GM20000 (cell line): ENCODE data around the gene CYB5R3.
"Not testable (repeated sequence)": the region's sequence is repeated elsewhere in the genome, so short reads cannot be mapped to it uniquely, and the experiment has no call there.

ENCODE experiments used
- DNase-seq: peaks from one replicate; pipeline ENCODE4 v3.0.0; 2012; ENCODE audit warnings: low spot score
- TF ChIP-seq, protein P1 (sequence below): IDR thresholded peaks from 2 replicates; pipeline ENCODE4 v1.5.1; 2012; ENCODE audit warnings: mild to moderate bottlenecking, control low read depth; ENCODE audit errors: extremely low read depth, missing control alignments

CYB5R3 gene

DNA sequence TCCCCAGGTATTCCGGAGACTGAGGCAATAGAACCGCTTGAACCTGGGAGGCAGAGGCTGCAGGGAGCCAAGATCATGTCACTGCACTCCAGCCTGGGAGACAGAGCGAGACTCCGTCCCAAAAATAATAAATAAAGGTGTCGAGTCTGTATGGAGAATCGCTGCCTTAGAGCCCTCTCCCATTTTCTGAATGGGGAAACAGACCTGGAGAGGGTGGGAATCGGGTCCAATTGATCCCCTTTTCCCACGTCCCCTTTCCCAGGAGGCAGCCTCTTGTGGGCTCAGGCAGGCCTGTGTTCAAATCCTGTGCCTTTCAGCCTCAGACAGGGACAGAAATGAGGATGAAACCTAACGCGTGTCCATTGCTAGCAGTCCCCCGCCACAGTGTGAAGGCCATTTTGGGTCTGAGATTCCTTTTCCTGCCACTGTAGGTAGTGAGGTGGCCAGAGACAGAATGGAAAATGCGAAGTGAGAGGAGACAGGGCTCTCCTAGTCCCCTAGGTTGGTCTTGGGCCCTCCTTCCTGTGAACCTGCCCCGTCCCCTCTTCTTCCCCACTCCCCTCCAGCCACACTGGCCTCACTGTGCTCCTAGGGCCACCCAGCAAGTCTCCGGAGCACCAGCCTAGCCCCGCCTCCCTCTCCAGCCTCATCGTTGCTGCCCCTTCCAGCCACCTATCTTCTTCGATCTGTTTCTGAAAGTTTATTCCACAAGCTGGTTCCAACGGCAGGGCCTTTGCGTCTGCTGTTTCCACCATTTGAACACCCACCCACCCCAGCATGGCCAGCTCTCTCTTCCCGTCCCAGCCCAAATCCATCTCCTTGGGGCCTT, 31.8 kb downstream of the CYB5R3 start:
- TF ChIP-seq, protein P1, sequence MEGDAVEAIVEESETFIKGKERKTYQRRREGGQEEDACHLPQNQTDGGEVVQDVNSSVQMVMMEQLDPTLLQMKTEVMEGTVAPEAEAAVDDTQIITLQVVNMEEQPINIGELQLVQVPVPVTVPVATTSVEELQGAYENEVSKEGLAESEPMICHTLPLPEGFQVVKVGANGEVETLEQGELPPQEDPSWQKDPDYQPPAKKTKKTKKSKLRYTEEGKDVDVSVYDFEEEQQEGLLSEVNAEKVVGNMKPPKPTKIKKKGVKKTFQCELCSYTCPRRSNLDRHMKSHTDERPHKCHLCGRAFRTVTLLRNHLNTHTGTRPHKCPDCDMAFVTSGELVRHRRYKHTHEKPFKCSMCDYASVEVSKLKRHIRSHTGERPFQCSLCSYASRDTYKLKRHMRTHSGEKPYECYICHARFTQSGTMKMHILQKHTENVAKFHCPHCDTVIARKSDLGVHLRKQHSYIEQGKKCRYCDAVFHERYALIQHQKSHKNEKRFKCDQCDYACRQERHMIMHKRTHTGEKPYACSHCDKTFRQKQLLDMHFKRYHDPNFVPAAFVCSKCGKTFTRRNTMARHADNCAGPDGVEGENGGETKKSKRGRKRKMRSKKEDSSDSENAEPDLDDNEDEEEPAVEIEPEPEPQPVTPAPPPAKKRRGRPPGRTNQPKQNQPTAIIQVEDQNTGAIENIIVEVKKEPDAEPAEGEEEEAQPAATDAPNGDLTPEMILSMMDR, result no peak
- no peak for DNase-seq

DNA sequence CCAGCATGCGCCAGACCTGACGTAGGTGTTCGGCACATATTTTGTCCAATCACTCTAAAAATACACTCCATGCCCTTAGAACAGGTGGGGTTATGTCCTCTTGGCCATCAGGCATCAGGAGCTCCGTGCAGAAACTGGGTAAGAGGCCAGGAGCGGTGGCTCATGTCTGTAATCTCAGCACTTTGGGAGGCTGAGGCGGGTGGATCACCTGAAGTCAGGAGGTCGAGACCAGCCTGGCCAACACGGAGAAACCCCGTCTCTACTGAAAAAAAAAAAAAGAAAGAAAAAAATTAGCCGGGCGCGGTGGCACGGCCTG, 33.4 kb downstream of the CYB5R3 start:
- DNase-seq, result not testable (repeated sequence)

DNA sequence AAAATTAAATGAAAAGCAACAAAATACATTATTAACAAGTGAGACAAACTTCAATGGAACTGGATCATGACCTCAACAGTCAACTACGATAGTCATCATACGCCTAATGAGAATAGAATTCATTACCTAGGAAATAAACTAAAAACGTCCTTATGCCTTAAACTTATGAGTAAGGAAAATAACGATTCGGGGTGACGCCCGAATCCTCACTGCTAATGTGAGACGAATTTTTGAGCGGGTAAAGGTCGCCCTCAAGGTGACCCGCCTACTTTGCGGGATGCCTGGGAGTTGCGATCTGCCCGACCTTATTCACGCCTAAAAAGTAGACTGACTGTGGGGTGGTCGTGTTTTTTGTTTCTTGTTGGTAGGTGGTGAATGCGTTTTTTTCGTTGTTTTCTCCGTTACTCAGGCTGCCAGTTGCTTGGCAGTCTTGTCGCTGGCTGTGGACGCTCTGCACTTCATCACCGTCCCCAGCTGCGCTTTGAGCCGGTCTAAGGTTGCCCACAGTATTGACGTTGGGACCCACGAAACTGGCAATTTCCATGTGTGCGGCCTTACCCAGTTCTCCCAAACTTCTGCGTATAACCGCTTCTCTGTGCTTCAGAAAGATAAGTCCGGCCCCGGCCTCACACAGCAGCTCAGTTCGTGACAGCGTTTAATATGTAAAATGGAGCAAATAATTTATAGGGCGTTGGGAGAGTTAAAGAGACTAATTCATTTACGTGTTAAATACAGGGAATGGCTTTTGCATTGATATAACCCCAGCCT, 33.9 kb downstream of the CYB5R3 start:
- peak; percentile 91 for DNase-seq
- TF ChIP-seq, protein P1, result no peak

DNA sequence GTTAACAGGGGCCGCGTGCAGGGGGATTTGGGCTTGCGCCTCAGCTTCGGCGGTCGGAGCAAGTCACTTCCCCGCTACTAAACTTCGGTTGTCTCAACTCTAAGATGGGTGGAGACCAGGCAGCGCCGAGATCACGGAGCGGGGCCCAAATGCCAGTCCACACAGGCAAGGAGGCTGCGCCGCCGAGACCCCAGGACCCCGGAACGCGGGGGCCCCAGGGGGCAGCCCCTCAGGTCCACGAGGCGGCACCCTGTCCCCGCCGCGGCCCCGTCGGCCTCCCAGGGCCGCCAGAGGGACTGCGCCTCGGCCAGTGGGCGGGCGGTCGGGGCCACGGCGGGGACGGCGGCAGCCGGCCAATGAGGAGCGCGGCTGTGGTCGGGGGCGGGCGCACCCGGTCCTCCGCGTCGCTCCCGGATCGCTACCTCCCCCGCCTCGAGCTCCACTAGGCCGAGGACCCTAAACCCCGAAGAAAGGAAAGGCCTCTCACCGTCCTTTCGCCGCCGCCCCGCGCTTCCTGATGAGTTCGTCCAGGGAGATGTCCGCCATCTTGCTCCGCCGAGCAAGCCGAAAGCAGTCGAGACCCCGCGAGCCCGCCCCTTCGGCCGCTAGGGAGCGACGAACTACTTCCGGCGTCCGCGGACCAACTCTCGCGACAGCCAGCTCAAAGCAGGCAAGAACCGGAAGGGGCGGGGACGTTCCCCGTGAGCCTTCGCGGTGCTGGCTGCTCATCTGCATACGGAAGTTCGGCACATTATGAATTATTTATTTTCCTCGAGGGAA, 34.7 kb downstream of the CYB5R3 start, which contains the start of gene POLDIP3:
POLDIP3 (minus strand) TSS at position 572 of the 780 bp plus-strand sequence; CDS start at position 546, 26 bp downstream.
- DNase-seq, result peak; percentile 99
- TF ChIP-seq, protein P1, result no peak

DNA sequence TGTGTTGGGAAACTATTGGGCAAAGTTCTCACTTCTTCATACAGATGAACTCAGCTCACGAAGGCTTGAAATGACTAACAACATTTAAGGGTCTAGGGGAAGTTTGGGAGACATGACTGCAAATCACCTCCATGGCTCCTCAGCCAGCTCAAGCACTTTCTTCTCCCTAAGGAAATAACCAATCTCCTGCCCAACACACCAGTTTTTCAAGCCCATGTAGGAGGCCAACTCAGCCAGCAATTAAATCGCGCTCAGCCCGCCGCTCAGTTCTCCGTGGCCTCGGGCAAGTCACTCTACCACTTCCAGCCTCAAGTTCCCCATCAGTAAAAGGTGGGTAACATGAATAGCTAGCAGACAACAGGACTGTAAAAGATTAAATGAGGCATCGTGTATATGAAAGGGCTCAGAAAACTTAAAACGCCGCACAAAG, 35.3 kb downstream of the CYB5R3 start:
- TF ChIP-seq, protein P1, result no peak
- DNase-seq, result peak; percentile 63

DNA sequence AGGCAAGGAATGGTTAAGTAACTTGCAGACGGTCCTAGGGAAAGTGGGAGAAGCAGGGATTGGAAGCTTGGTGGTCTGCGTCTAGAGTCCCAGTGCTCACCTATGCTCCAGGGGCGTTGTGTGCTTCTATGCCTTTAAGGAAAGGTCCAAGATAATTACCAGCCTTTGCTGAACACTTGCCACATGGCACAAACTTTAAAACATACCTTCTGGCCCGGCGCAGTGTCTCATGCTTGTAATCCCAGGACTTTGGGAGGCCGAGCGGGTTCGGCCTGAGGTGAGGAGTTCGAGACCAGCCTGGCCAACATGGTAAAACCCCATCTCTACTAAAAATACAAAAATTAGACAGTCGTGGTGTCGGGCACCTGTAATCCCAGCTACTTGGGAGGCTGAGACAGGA, 36.9 kb downstream of the CYB5R3 start:
- DNase-seq, result no peak
- TF ChIP-seq, protein P1, result no peak

DNA sequence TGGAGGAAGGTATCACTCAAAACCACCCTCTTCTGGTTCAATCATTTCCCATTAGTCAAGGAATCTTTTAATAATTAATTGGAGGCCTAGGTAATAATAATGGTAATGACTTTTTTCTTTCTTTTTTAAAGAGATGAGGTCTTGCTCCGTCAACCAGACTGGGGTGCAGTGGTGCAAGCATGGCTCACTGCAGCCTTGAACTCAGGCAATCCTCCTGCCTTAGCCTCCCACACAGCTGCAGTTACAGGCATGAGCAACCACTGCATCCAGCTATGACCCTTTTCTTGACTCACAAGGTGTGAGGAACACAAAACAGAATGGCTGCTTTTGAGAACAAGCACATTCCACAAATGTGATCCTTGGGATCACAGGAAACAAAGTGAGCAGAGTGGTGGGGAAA, 38.1 kb downstream of the CYB5R3 start:
- no peak for DNase-seq
- TF ChIP-seq, protein P1, result no peak
